Skeletal muscle tissue (tissue), 4 donors: ENCODE data around the gene EGFLAM. TPM values are rescaled to one million over a fixed set of nuclear protein-coding genes. Genes with fewer than 3 reads are reported as not detected.

ENCODE experiments used
- H3K27ac ChIP-seq: one replicate; pipeline ENCODE4 v1.7.0; 2013; ENCODE audit warnings: mild to moderate bottlenecking, low read depth, low read length, inconsistent platforms
- H3K27me3 ChIP-seq, 3 donors: one replicate each; pipeline ENCODE4 v1.7.0; 2013; ENCODE audit warnings: low read length in 3 of 3; ENCODE audit not compliant: control insufficient read depth in 3 of 3, insufficient read depth in 3 of 3
- H3K36me3 ChIP-seq, 3 donors: one replicate each; pipeline ENCODE4 v1.7.0; 2013; ENCODE audit warnings: low read length in 3 of 3; ENCODE audit not compliant: control insufficient read depth in 3 of 3, insufficient read depth in 3 of 3
- H3K4me1 ChIP-seq, 3 donors: one replicate each; pipeline ENCODE4 v1.7.0; 2013; ENCODE audit warnings: low read length in 3 of 3, mild to moderate bottlenecking in 3 of 3; ENCODE audit not compliant: control insufficient read depth in 3 of 3, insufficient read depth in 3 of 3
- H3K4me3 ChIP-seq, 3 donors: one replicate each; pipeline ENCODE4 v1.7.0; 2013; ENCODE audit warnings: low read length in 3 of 3
- H3K9ac ChIP-seq, 3 donors: one replicate each; pipeline ENCODE4 v1.7.0; 2013; ENCODE audit warnings: low read length in 3 of 3, mild to moderate bottlenecking in 3 of 3, moderate library complexity in 2 of 3, low read depth in 1 of 3
- H3K9me3 ChIP-seq, 3 donors: one replicate each; pipeline ENCODE4 v1.7.0; 2013; ENCODE audit warnings: low read length in 3 of 3; ENCODE audit not compliant: control insufficient read depth in 3 of 3
- total RNA-seq: library from RNA; depleted of rRNA; stranded (reverse); fragments of >200 nt; gene quantifications from one replicate; pipeline ENCODE4 v1.2.3, GENCODE V29; 2014
- donor health status: Osteomylitis.

EGFLAM gene
- total RNA-seq, 1 donor from 2014 or later = 41.8 TPM

DNA sequence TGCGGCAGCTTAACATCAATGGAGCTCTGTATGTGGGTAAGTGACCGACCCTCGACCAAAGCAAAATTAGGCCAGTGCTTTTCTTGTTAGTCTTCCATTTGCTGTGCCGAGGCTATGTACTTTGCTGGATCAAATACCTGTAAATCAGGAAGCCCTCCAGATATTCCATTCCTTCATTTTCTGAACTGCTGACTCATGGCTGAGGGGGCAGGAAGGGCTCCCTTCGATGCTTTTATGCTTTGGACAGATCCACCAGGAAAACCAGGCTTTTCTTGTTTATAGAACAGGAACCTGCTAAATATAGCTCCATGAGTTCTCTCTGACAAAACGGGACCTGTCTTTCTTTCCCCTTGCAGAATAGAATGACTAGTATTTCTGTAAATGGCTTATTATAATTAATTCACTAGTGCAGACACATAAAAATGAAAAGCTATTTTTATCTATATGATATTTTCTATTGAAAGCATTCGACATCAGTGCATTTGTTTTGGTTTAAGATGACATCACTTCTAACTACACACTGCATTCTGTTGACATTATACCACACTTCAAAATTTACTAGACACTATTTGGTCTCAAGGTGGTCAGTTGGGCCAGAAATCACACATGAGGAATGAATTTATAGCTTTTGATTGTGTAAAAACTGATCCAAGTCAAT is 204.7 kb downstream of the EGFLAM start:
- Histone ChIP-seq H3K27me3 (no peaks in the 10 kb centered on the region), H3K9ac (peak overlapping the region in 2 of 3 donors; percentile 45 to 74), H3K27ac (peak overlapping the region; percentile 85), H3K4me3 (no peak overlapping the region), H3K9me3 (no peaks in the 10 kb centered on the region), H3K36me3 (peaks cover 3 to 16% (median 9%) of the 10 kb centered on the region in 3 donors), H3K4me1 (peaks cover 57 to 60% (median 59%) of the 10 kb centered on the region in 3 donors)

- Histone ChIP-seq H3K27me3 (no peaks in the 10 kb centered on the region), H3K9me3 (no peaks in the 10 kb centered on the region), H3K36me3 (peaks cover 0 to 13% (median 3%) of the 10 kb centered on the region in 3 donors), H3K9ac (peak overlapping the region in 2 of 3 donors; percentile 45 to 74), H3K4me1 (peaks cover 64 to 67% (median 67%) of the 10 kb centered on the region in 3 donors), H3K27ac (peak overlapping the region; percentile 85), H3K4me3 (peak overlapping the region in 1 of 3 donors; percentile 17)
Measured at GRCh38 chr5:38463634-38464521, 205.5 kb downstream of the EGFLAM start.

DNA sequence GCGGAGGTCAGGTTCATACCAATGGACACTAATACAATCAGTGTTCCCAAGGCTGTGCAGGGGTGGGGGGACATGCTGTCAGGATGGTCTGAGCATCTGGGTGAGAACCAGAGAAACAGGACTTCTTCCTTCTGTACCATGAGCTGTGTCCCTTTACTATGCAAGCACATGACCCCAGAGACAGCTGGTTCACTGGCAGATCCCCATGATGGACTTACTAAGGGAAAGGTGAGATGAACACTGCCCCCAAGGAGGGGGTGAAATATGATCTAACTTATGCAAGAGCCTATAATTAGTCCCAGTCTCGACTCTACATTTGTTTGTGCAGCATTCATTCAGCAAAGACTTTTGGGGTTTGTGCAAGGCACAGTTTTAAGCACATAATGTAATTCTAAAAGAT is 206.7 kb downstream of the EGFLAM start:
- Histone ChIP-seq H3K4me3 (peak overlapping the region in 1 of 3 donors; percentile 68), H3K9me3 (no peaks in the 10 kb centered on the region), H3K36me3 (peaks cover 0 to 9% (median 3%) of the 10 kb centered on the region in 3 donors), H3K27ac (peak overlapping the region; percentile 85), H3K9ac (peak overlapping the region in 1 of 3 donors; percentile 79), H3K4me1 (peaks cover 75 to 79% (median 76%) of the 10 kb centered on the region in 3 donors), H3K27me3 (no peaks in the 10 kb centered on the region)

GRCh38 chr5:38465702-38466423 is 207.5 kb downstream of the EGFLAM start:
- no peaks in the 10 kb centered on the region for H3K27me3 ChIP-seq
- peak overlapping the region; percentile 85 for H3K27ac ChIP-seq
- peaks cover 0 to 3% (median 3%) of the 10 kb centered on the region in 3 donors for H3K36me3 ChIP-seq
- peak overlapping the region; percentile 39 to 68 (median 56) for H3K4me3 ChIP-seq
- H3K9ac ChIP-seq = peak overlapping the region in 2 of 3 donors; percentile 35 to 79
- peaks cover 72 to 79% (median 76%) of the 10 kb centered on the region in 3 donors for H3K4me1 ChIP-seq
- no peaks in the 10 kb centered on the region for H3K9me3 ChIP-seq

DNA sequence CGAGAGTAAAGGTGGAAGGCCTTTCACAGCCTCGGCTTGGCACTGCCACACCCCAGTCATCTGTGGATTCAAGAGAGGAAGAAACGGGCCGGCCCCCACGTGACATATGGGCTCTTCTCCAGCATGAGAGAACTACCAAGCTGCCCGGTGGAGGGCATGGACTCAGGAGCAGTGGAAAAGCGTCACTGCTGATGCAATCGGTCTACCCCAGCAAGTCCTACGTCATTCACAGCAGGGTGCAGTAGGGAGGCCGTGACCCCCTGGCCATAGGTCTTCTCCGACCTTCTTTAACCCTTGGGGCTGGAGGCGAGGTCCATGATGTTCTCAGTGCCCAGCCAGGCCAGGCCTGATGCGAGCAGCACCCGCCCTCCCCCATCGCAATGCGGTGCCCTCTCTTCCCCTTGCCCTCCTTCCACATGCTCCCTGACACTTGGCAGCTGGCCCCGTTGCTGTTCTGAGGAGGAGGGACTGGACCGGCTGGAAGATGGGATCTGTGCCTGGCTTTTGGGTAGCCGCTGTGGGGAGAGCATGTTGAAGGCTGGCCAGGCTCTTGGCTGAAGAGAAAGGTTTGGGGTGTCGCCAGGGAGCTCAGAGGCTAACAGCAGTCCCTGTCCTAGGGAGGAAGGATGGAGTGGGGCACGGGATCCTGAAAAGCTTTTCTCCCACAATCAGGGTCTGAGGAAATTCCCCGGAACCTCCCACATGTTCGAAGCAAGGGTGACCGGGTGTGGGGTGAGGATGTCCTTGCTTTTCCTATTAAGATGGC is 208.2 kb downstream of the EGFLAM start:
- peak overlapping the region in 2 of 3 donors; percentile 56 to 68 for H3K4me3 ChIP-seq
- no peaks in the 10 kb centered on the region for H3K9me3 ChIP-seq
- no peaks in the 10 kb centered on the region for H3K27me3 ChIP-seq
- peaks cover 72 to 80% (median 76%) of the 10 kb centered on the region in 3 donors for H3K4me1 ChIP-seq
- H3K27ac ChIP-seq = peak overlapping the region; percentile 85
- peak overlapping the region; percentile 57 to 87 (median 76) for H3K9ac ChIP-seq
- no peaks in the 10 kb centered on the region for H3K36me3 ChIP-seq

DNA sequence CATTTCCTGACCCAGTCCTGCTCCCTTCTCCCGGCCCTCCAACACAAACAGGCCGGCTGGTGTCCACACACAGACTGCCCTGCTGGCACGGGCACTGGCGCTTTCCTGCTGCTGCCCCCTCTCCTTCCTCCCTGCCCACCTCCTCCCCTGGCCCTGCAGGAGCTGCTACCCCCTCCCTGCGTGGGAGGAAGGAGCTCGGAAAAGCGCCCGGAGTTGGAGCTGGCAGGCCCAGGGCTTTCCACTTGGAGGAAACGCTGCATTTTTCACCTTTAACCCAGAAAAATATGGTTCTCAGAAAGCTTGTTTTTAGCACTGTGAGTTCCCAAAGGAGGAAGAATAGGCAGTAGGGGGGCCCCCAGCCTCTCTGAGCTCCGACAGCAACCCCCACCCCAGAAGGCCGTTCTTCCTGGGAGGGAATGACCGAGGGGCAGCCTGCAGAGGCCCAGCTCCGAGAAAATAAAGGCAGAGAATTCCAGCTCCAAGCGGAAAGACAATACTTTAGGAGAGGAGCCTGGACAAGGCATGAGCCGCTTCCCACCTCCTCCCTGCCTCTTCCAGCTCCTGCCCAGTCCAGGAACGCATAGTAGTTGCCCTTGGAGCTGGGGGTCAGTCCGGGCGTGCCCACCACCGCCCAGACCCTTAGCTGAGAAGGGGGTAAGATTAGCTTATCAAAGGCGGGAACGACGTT is 209.1 kb downstream of the EGFLAM start:
- H3K27me3 ChIP-seq = no peaks in the 10 kb centered on the region
- peak overlapping the region; percentile 57 to 87 (median 76) for H3K9ac ChIP-seq
- H3K9me3 ChIP-seq = no peaks in the 10 kb centered on the region
- H3K4me1 ChIP-seq = peaks cover 71 to 82% (median 75%) of the 10 kb centered on the region in 3 donors
- peak overlapping the region; percentile 85 for H3K27ac ChIP-seq
- peak overlapping the region; percentile 49 to 68 (median 56) for H3K4me3 ChIP-seq
- no peaks in the 10 kb centered on the region for H3K36me3 ChIP-seq

DNA sequence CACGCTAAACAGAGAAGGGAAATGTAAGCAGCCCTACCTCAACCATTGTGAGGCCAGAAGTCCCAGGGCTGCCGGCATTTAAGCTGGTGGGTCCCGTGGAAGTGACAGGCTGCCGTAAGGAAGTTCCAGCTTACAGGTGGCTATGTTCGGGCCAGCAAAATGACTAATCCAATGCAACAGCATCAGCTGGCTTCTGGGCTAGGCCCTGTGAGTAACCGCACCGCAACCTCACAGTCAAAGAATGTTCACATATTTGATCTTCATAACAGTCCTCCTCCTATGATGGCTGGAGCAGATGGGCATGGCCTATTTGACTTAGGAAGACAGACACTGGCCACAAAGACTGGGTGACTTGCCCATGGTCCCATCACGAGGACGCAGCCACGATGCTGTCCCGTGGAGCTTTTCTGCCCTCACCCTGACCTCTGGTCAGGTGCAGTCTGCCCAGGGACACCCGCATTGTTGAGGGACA is 209.9 kb downstream of the EGFLAM start:
- H3K4me3 ChIP-seq = peak overlapping the region; percentile 39 to 68 (median 49)
- H3K36me3 ChIP-seq = no peaks in the 10 kb centered on the region
- no peaks in the 10 kb centered on the region for H3K27me3 ChIP-seq
- H3K4me1 ChIP-seq = peaks cover 63 to 82% (median 75%) of the 10 kb centered on the region in 3 donors
- peak overlapping the region; percentile 85 for H3K27ac ChIP-seq
- no peaks in the 10 kb centered on the region for H3K9me3 ChIP-seq
- peak overlapping the region; percentile 63 to 87 (median 76) for H3K9ac ChIP-seq

DNA sequence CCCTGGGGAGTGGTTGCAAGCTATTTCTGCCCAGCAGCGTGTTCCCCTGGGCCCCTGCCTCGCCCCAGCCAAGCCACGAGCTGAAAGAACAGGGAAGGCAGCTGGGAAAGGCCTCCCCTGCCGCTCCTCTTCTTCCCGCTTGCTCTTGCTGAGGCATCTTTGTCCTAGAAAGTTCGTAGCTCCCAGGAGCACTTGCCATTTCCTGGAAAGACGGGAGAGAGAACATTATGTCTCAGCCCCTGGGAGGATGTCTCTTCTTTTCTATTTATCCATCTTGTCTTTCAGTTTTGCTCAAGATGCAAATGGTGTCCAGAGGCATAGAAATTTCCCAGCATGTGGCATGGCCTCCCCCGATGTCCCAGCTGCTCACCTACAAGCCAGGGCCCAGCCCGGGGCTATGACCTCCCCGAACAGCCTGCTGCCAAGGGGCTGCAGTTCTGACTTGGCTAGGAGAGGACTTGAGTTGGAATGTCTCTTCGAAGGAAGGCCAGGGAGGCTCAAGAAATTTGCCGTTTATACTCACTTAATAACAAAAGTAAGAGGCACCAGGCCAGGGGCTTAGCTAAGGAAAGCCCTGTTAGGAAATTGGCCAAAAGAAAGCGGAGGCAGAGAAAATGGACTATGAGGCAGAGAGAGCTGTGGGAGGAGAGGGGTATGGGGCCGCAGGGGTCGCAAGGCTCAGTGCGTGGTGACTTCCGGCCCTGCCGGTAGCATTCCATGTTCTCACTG is 210.8 kb downstream of the EGFLAM start:
- no peaks in the 10 kb centered on the region for H3K27me3 ChIP-seq

More for the DNA sequence above, 210.8 kb downstream of the EGFLAM start:
- no peaks in the 10 kb centered on the region for H3K9me3 ChIP-seq
- no peaks in the 10 kb centered on the region for H3K36me3 ChIP-seq
- H3K4me3 ChIP-seq = peak overlapping the region in 2 of 3 donors; percentile 22 to 27
- peak overlapping the region; percentile 63 to 87 (median 76) for H3K9ac ChIP-seq
- H3K27ac ChIP-seq = peak overlapping the region; percentile 85
- H3K4me1 ChIP-seq = peaks cover 54 to 74% (median 66%) of the 10 kb centered on the region in 3 donors
